IMR-90 (cell line): ENCODE results near the gene ATG9A. TPM values are rescaled to one million over a fixed set of nuclear protein-coding genes. Genes with fewer than 3 reads are reported as not detected.
A peak's percentile ranks its signal among the peaks of the same experiment; 100 is the strongest.

ENCODE experiments used
- ATAC-seq: fragments of 200-7000 bp; cut with Tn5 transposase; 2 replicates; pipeline ENCODE4 v1.9.1; 2020; ENCODE audit warnings: low read depth, mild to moderate bottlenecking, moderate library complexity
- BruUV-seq: library from RNA; stranded (reverse); fragments of 400-500 nt; replicated peaks from 2 replicates; lab custom pipeline; 2021; lab: Mats Ljungman, UMichigan
- CTCF ChIA-PET: fragments of 300-600 bp; formaldehyde crosslinking; extraction: SDS; loops from one replicate; lab custom pipeline; 2021; ENCODE audit warnings: antibody characterized with exemption; lab: Yijun Ruan, JAX
- POLR2A ChIA-PET: fragments of 300-600 bp; sonication (Branson Sonifier 250); formaldehyde crosslinking; loops from one replicate; lab custom pipeline; 2022; ENCODE audit warnings: antibody characterized with exemption; ENCODE audit not compliant: unreplicated experiment; lab: Charles Lee
- DNase-seq: peaks from one replicate; pipeline ENCODE4 v3.0.0; 2013
- H2AFZ ChIP-seq: replicated peaks from 2 replicates; pipeline ENCODE3; 2013; ENCODE audit warnings: low read length, mild to moderate bottlenecking; ENCODE audit not compliant: poor library complexity
- H2AK5ac ChIP-seq: 2 replicates; pipeline ENCODE4 v1.6.1; 2013; ENCODE audit warnings: low read depth, low read length, inconsistent platforms
- H2AK9ac ChIP-seq: replicated peaks from 2 replicates; pipeline ENCODE3; 2013; ENCODE audit warnings: mild to moderate bottlenecking, low read depth, low read length, moderate library complexity; ENCODE audit not compliant: poor library complexity
- H2BK120ac ChIP-seq: 2 replicates; pipeline ENCODE4 v1.6.1; 2013; ENCODE audit warnings: low read depth, low read length, inconsistent platforms
- H2BK15ac ChIP-seq: 3 replicates; pipeline ENCODE4 v1.6.1; 2013; ENCODE audit warnings: low read depth, low read length, inconsistent platforms
- H2BK20ac ChIP-seq: 2 replicates; pipeline ENCODE4 v1.6.1; 2013; ENCODE audit warnings: low read depth, mild to moderate bottlenecking, inconsistent platforms, low read length, moderate library complexity
- H2BK5ac ChIP-seq: 2 replicates; pipeline ENCODE4 v1.6.1; 2013; ENCODE audit warnings: mild to moderate bottlenecking, low read depth, low read length, inconsistent platforms; ENCODE audit not compliant: poor library complexity, severe bottlenecking
- H3K14ac ChIP-seq: replicated peaks from 2 replicates; pipeline ENCODE4 v1.6.1; 2013; ENCODE audit warnings: low read depth, low read length, inconsistent platforms
- H3K18ac ChIP-seq: 2 replicates; pipeline ENCODE4 v1.6.1; 2013; ENCODE audit warnings: low read depth, low read length, control low read depth
- H3K23ac ChIP-seq: 2 replicates; pipeline ENCODE4 v1.6.1; 2013; ENCODE audit warnings: low read depth, low read length, inconsistent platforms
- H3K27ac ChIP-seq: 2 replicates; pipeline ENCODE4 v1.5.1; 2013; ENCODE audit warnings: mild to moderate bottlenecking, control low read depth, low read length; ENCODE audit not compliant: insufficient read depth
- H3K27me3 ChIP-seq: 2 replicates; pipeline ENCODE4 v1.6.1; 2013; ENCODE audit warnings: low read length; ENCODE audit not compliant: control insufficient read depth, insufficient read depth
- H3K36me3 ChIP-seq: 2 replicates; pipeline ENCODE4 v1.6.1; 2013; ENCODE audit warnings: low read length, mixed read lengths; ENCODE audit not compliant: control insufficient read depth, insufficient read depth
- H3K4ac ChIP-seq: 2 replicates; pipeline ENCODE4 v1.6.1; 2013; ENCODE audit warnings: low read depth, low read length, inconsistent platforms
- H3K4me1 ChIP-seq: 2 replicates; pipeline ENCODE4 v1.6.1; 2013; ENCODE audit warnings: low read length, mixed read lengths; ENCODE audit not compliant: control insufficient read depth, insufficient read depth
- H3K4me2 ChIP-seq: 2 replicates; pipeline ENCODE4 v1.6.1; 2013; ENCODE audit warnings: low read depth, mild to moderate bottlenecking, control low read depth, low read length, moderate library complexity
- H3K4me3 ChIP-seq: 2 replicates; pipeline ENCODE4 v1.5.1; 2013; ENCODE audit warnings: low read depth, mild to moderate bottlenecking, control low read depth, low read length, moderate library complexity; ENCODE audit not compliant: insufficient read depth
- H3K56ac ChIP-seq: 2 replicates; pipeline ENCODE4 v1.6.1; 2013; ENCODE audit warnings: low read length, inconsistent platforms; ENCODE audit not compliant: insufficient read depth; ENCODE audit errors: extremely low read depth
- H3K79me1 ChIP-seq, 2 experiments: 2 replicates each; pipeline ENCODE4 v1.6.1; 2013; ENCODE audit warnings: low read length in 2 of 2, inconsistent platforms in 1 of 2, low read depth in 1 of 2
- H3K9ac ChIP-seq: 2 replicates; pipeline ENCODE4 v1.6.1; 2013; ENCODE audit warnings: low read depth, low read length, control low read depth
- H3K9me1 ChIP-seq: 2 replicates; pipeline ENCODE4 v1.6.1; 2013; ENCODE audit warnings: low read length, inconsistent platforms; ENCODE audit not compliant: insufficient read depth
- H3K9me3 ChIP-seq: 2 replicates; pipeline ENCODE4 v1.6.1; 2013; ENCODE audit warnings: low read length; ENCODE audit not compliant: control insufficient read depth, insufficient read depth
- H4K20me1 ChIP-seq: 2 replicates; pipeline ENCODE4 v1.6.1; 2013; ENCODE audit warnings: low read length, inconsistent platforms; ENCODE audit not compliant: insufficient read depth
- H4K5ac ChIP-seq: 2 replicates; pipeline ENCODE4 v1.6.1; 2013; ENCODE audit warnings: mild to moderate bottlenecking, low read depth, low read length, control low read depth
- H4K8ac ChIP-seq, 2 experiments: 2 replicates each; pipeline ENCODE4 v1.6.1; 2013; ENCODE audit warnings: low read depth in 2 of 2, low read length in 2 of 2, control low read depth in 1 of 2, inconsistent platforms in 1 of 2
- H4K91ac ChIP-seq: 2 replicates; pipeline ENCODE4 v1.6.1; 2013; ENCODE audit warnings: low read depth, low read length, inconsistent platforms; ENCODE audit not compliant: insufficient read depth
- BHLHE40 ChIP-seq: fragments of 150-350 bp; IDR thresholded peaks from 2 replicates; pipeline ENCODE4 v1.6.1; 2016; ENCODE audit warnings: mild to moderate bottlenecking, low read depth, low read length
- CEBPB ChIP-seq: IDR thresholded peaks from 2 replicates; pipeline ENCODE4 v1.6.1; 2012; ENCODE audit warnings: low read depth, low read length, improper control_type of control experiment
- CHD1 ChIP-seq: IDR thresholded peaks from 2 replicates; pipeline ENCODE4 v1.6.1; 2012; ENCODE audit warnings: low read depth, low read length, improper control_type of control experiment
- FOS ChIP-seq: fragments of 150-350 bp; IDR thresholded peaks from 2 replicates; pipeline ENCODE4 v1.6.1; 2016; ENCODE audit warnings: low read depth, low read length
- MAFK ChIP-seq: IDR thresholded peaks from 2 replicates; pipeline ENCODE4 v1.6.1; 2012; ENCODE audit warnings: low read depth, low read length, improper control_type of control experiment
- MAZ ChIP-seq: IDR thresholded peaks from 2 replicates; pipeline ENCODE4 v1.6.1; 2012; ENCODE audit warnings: low read depth, mild to moderate bottlenecking, low read length, improper control_type of control experiment, moderate library complexity, borderline replicate concordance
- MXI1 ChIP-seq: IDR thresholded peaks from 2 replicates; pipeline ENCODE4 v1.6.1; 2012; ENCODE audit warnings: low read depth, mild to moderate bottlenecking, low read length, moderate library complexity, borderline replicate concordance
- NFE2L2 ChIP-seq: fragments of 150-350 bp; IDR thresholded peaks from 2 replicates; pipeline ENCODE4 v1.6.1; 2016; ENCODE audit warnings: low read depth, mild to moderate bottlenecking, low read length
- POLR2A ChIP-seq: IDR thresholded peaks from 2 replicates; pipeline ENCODE4 v1.6.1; 2012; ENCODE audit warnings: mild to moderate bottlenecking, low read depth, low read length
- RAD21 ChIP-seq: IDR thresholded peaks from 2 replicates; pipeline ENCODE4 v1.6.1; 2012; ENCODE audit warnings: low read length, improper control_type of control experiment
- RCOR1 ChIP-seq: IDR thresholded peaks from 2 replicates; pipeline ENCODE4 v1.6.1; 2012; ENCODE audit warnings: mild to moderate bottlenecking, low read length, improper control_type of control experiment; ENCODE audit not compliant: insufficient replicate concordance
- RFX5 ChIP-seq: IDR thresholded peaks from 2 replicates; pipeline ENCODE4 v1.8.0; 2012; ENCODE audit warnings: low read depth, mild to moderate bottlenecking, low read length, moderate library complexity
- SMC3 ChIP-seq: fragments of 150-350 bp; IDR thresholded peaks from 2 replicates; pipeline ENCODE4 v1.6.1; 2016; ENCODE audit warnings: low read depth, mild to moderate bottlenecking, antibody characterized with exemption, low read length, moderate library complexity
- WGBS, 2 experiments: methylation state at CpG; one replicate each; pipeline versions ENCODE4 v1.1.5 to v1.1.7; 2013; ENCODE audit warnings: missing lambda C conversion rate in 2 of 2; ENCODE audit not compliant: insufficient read length in 1 of 2; ENCODE audit errors: extremely low coverage in 2 of 2; 5-methylcytosine and 5-hydroxymethylcytosine counted together
- dilution Hi-C: fragments of 300-500 bp; cut with HindIII; formaldehyde crosslinking; loops from one replicate; pipeline ENCODE4 v1.14.3; 2018; ENCODE audit warnings: low sequenced_read_pairs; ENCODE audit not compliant: unreplicated experiment
- in situ Hi-C: fragments of 300-500 bp; cut with MboI; formaldehyde crosslinking; loops from 3 replicates; pipeline ENCODE4 v1.14.3; 2019; ENCODE audit warnings: low sequenced_read_pairs, inconsistent platforms, mixed read lengths
- intact Hi-C: fragments of 100-400 bp; cut with micrococcal nuclease; formaldehyde crosslinking; loops from 2 replicates; pipeline ENCODE4 v1.10.0; 2022
- polyA plus RNA-seq, 3 experiments: library from polyadenylated mRNA; depleted of rRNA; stranded (reverse); fragments of >200 nt; gene quantifications; 2 replicates each; pipeline ENCODE4 v1.2.3, GENCODE V29; 2012; ENCODE audit warnings: low replicate concordance in 1 of 3
- total RNA-seq: library from RNA; depleted of rRNA; stranded (reverse); fragments of >200 nt; gene quantifications from 2 replicates; pipeline ENCODE4 v1.2.3, GENCODE V29; 2012
- TF ChIP-seq, protein P1 (sequence below): fragments of 150-350 bp; IDR thresholded peaks from 2 replicates; pipeline ENCODE4 v1.6.1; 2017; ENCODE audit warnings: mild to moderate bottlenecking, antibody characterized with exemption, low read length, low read depth
- TF ChIP-seq, protein P2 (sequence below): conservative IDR thresholded peaks from 2 replicates; pipeline ENCODE4 v1.5.1; 2012; ENCODE audit warnings: mild to moderate bottlenecking, low read depth, low read length, improper control_type of control experiment
- TF ChIP-seq, protein P3 (sequence below): fragments of 150-350 bp; IDR thresholded peaks from 2 replicates; pipeline ENCODE4 v1.6.1; 2016; ENCODE audit warnings: low read depth, mild to moderate bottlenecking, low read length, moderate library complexity, borderline replicate concordance

The ATG9A gene
- total and polyA plus RNA-seq, 2 of the 4 experiments (the other 2 are of a cell fraction): 35.1 to 58.3 TPM

DNA sequence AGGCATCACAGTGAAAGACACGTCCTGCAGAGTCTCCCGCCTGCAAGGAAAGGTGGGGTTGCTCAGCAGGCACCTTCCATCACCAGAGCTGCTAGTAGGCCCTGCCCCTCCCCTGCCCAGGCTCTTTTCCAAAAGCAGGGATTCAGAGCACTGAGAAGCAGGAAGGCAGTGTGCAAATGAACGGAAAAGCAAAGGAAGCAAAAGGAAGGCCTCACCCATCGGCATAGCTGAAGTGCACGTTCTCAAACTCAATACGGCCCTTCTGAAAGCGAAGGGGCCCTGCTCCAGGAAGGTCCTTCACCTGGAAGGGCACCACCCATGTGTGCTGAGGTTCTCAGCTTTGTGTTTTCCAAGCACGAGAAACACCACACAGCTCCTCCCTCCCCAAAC, 16.4 kb downstream of the ATG9A start:
- Histone ChIP-seq H3K27ac (no peak overlapping the region), H3K79me1 (peaks cover 8 to 31% of the 10 kb centered on the region in 2 experiments; a peak in 3 of 4 replicates), H2BK120ac (no peak overlapping the region), H3K4me1 (peaks cover 5% of the 10 kb centered on the region), H4K20me1 (peaks cover 9% of the 10 kb centered on the region), H2BK20ac (no peak overlapping the region), H3K4ac (no peak overlapping the region), H3K27me3 (no peaks in the 10 kb centered on the region), H3K18ac (no peak overlapping the region), H3K4me2 (no peak overlapping the region), H3K9ac (no peak overlapping the region), H2BK5ac (no peak overlapping the region), H3K36me3 (peaks cover 59% of the 10 kb centered on the region), H3K23ac (no peak overlapping the region), H3K56ac (no peak overlapping the region), H2AFZ (no peak overlapping the region), H4K91ac (no peak overlapping the region), H3K9me1 (peaks cover 9% of the 10 kb centered on the region), H4K5ac (no peak overlapping the region), H3K9me3 (no peaks in the 10 kb centered on the region), H2AK5ac (no peak overlapping the region), H2AK9ac (peak overlapping the region; percentile 5), H2BK15ac (no peak overlapping the region), H4K8ac (no peak overlapping the region), H3K4me3 (no peak overlapping the region), H3K14ac (no peak overlapping the region)
- ChIA-PET POLR2A (no interaction called here), CTCF (no interaction called here)
- DNase-seq (no peak), ATAC-seq (no peak)
- intact Hi-C loops: no loop called here
- WGBS, 2 experiments: no CpG with 5 or more reads among the region's 8 CpGs
- dilution Hi-C loops: no loop called here
- in situ Hi-C loops: no loop called here
- TF ChIP-seq RAD21 (no peak), MAZ (no peak), MAFK (no peak), SMC3 (no peak), FOS (no peak), NFE2L2 (no peak), RFX5 (no peak), POLR2A (no peak), CHD1 (no peak), BHLHE40 (no peak), MXI1 (no peak), RCOR1 (no peak), CEBPB (no peak)
- TF ChIP-seq, protein P1, sequence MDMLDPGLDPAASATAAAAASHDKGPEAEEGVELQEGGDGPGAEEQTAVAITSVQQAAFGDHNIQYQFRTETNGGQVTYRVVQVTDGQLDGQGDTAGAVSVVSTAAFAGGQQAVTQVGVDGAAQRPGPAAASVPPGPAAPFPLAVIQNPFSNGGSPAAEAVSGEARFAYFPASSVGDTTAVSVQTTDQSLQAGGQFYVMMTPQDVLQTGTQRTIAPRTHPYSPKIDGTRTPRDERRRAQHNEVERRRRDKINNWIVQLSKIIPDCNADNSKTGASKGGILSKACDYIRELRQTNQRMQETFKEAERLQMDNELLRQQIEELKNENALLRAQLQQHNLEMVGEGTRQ: no peak
- TF ChIP-seq, protein P2, sequence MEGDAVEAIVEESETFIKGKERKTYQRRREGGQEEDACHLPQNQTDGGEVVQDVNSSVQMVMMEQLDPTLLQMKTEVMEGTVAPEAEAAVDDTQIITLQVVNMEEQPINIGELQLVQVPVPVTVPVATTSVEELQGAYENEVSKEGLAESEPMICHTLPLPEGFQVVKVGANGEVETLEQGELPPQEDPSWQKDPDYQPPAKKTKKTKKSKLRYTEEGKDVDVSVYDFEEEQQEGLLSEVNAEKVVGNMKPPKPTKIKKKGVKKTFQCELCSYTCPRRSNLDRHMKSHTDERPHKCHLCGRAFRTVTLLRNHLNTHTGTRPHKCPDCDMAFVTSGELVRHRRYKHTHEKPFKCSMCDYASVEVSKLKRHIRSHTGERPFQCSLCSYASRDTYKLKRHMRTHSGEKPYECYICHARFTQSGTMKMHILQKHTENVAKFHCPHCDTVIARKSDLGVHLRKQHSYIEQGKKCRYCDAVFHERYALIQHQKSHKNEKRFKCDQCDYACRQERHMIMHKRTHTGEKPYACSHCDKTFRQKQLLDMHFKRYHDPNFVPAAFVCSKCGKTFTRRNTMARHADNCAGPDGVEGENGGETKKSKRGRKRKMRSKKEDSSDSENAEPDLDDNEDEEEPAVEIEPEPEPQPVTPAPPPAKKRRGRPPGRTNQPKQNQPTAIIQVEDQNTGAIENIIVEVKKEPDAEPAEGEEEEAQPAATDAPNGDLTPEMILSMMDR: no peak
- TF ChIP-seq, protein P3, sequence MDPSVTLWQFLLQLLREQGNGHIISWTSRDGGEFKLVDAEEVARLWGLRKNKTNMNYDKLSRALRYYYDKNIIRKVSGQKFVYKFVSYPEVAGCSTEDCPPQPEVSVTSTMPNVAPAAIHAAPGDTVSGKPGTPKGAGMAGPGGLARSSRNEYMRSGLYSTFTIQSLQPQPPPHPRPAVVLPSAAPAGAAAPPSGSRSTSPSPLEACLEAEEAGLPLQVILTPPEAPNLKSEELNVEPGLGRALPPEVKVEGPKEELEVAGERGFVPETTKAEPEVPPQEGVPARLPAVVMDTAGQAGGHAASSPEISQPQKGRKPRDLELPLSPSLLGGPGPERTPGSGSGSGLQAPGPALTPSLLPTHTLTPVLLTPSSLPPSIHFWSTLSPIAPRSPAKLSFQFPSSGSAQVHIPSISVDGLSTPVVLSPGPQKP: no peak
- BruUV-seq: no TSS peak
